LNCaP clone FGC (cell line): ENCODE data around the gene PGAM2.

Source experiments
- DNase-seq: peaks from one replicate; pipeline ENCODE4 v3.0.0-alpha.2; 2011; ENCODE audit warnings: low read depth
- H3K4me3 ChIP-seq: 2 replicates; pipeline ENCODE4 v1.5.1; 2011; ENCODE audit warnings: mild to moderate bottlenecking, low read depth, low read length, control low read depth
- CTCF ChIP-seq: IDR thresholded peaks from 2 replicates; pipeline ENCODE4 v1.5.1; 2012; ENCODE audit warnings: mild to moderate bottlenecking; ENCODE audit not compliant: control insufficient read depth, insufficient read depth; ENCODE audit errors: extremely low read depth

Gene PGAM2

GRCh38 chr7:44077061-44077460 is 11.7 kb upstream of the PGAM2 start:
- no peak for DNase-seq
- no peak for TF ChIP-seq CTCF
- no peak overlapping the region for H3K4me3 ChIP-seq

GRCh38 chr7:44076101-44076895 is 10.9 kb upstream of the PGAM2 start:
- no peak for TF ChIP-seq CTCF
- no peak overlapping the region for H3K4me3 ChIP-seq
- no peak for DNase-seq

GRCh38 chr7:44075296-44076075 is 10.1 kb upstream of the PGAM2 start:
- DNase-seq = no peak
- no peak for TF ChIP-seq CTCF

GRCh38 chr7:44074349-44074695 is 9.0 kb upstream of the PGAM2 start:
- no peak for TF ChIP-seq CTCF
- DNase-seq = no peak
- no peak overlapping the region for H3K4me3 ChIP-seq

More at GRCh38 chr7:44075296-44076075, 10.1 kb upstream of the PGAM2 start:
- H3K4me3 ChIP-seq = no peak overlapping the region

- H3K4me3 ChIP-seq = 0 out of 2 replicates have a peak overlapping the region, but pooled peaks have one; percentile 4
- DNase-seq = peak; percentile 58
- no peak for TF ChIP-seq CTCF
These were observed 8.4 kb upstream of the PGAM2 start for GRCh38 chr7:44073664-44074348.

- TF ChIP-seq CTCF = peak; percentile 45
- no peak overlapping the region for H3K4me3 ChIP-seq
- no peak for DNase-seq
These were observed 7.2 kb upstream of the PGAM2 start for GRCh38 chr7:44072364-44073231.
